HFF-Myc (cell line): ENCODE measurements around the gene ATXN1L.

ENCODE experiments used
- DNase-seq: peaks from one replicate; pipeline ENCODE4 v3.0.0-alpha.2; 2011; ENCODE audit warnings: low read depth; ENCODE audit errors: extremely low read depth
- H3K4me3 ChIP-seq: replicated peaks from 2 replicates; pipeline ENCODE4 v1.5.1; 2011; ENCODE audit warnings: low read depth, mild to moderate bottlenecking, control low read depth, low read length
- CTCF ChIP-seq: IDR thresholded peaks from 2 replicates; pipeline ENCODE4 v1.5.1; 2012; ENCODE audit warnings: mild to moderate bottlenecking, low read depth, low read length, control low read depth; ENCODE audit errors: missing control alignments

Gene ATXN1L

GRCh38 chr16:71880176-71880575, 34.4 kb downstream of the ATXN1L start:
- no peak for DNase-seq
- H3K4me3 ChIP-seq = no peak overlapping the region

GRCh38 chr16:71882505-71883167, 36.9 kb downstream of the ATXN1L start:
- TF ChIP-seq CTCF = peak; percentile 84
- H3K4me3 ChIP-seq = peak overlapping the region; percentile 63
- DNase-seq = peak; percentile 61

More at GRCh38 chr16:71880176-71880575, 34.4 kb downstream of the ATXN1L start:
- TF ChIP-seq CTCF = no peak

GRCh38 chr16:71883168-71883848, 37.5 kb downstream of the ATXN1L start:
- no peak for DNase-seq

GRCh38 chr16:71883849-71884638, 38.3 kb downstream of the ATXN1L start, which contains the start of gene ZNF821:
Gene ZNF821, minus strand, starts transcription at chr16:71884182. Its CDS starts 4,236 bp downstream, at chr16:71879946.
- TF ChIP-seq CTCF = no peak
- peak within 1 kb of the TSS; percentile 63 for H3K4me3 ChIP-seq
- DNase-seq = peak; percentile 19

More at GRCh38 chr16:71883168-71883848, 37.5 kb downstream of the ATXN1L start:
- H3K4me3 ChIP-seq = peak overlapping the region; percentile 63
- peak; percentile 19 for TF ChIP-seq CTCF

- TF ChIP-seq CTCF = no peak
- H3K4me3 ChIP-seq = no peak overlapping the region
- no peak for DNase-seq
Observed at GRCh38 chr16:71885261-71885650, 39.5 kb downstream of the ATXN1L start.

- no peak for DNase-seq
- TF ChIP-seq CTCF = no peak
Observed at GRCh38 chr16:71889147-71889546, 43.4 kb downstream of the ATXN1L start.

More at GRCh38 chr16:71889147-71889546, 43.4 kb downstream of the ATXN1L start:
- H3K4me3 ChIP-seq = no peak overlapping the region
